ENCODE measurements around the gene HIRA. TPM values are rescaled to one million over a fixed set of nuclear protein-coding genes. Genes with fewer than 3 reads are reported as not detected.
A peak's percentile ranks its signal among the peaks of the same experiment; 100 is the strongest.

Gene HIRA
- total and polyA plus RNA-seq, 9 of the 15 experiments (the other 6 are each of a cell fraction or from before 2014, with no cell fraction given) = 0.96 to 132 (median 58.4) TPM

- TF ChIP-seq CHD1 (IDR thresholded peaks at IDR 0.05; ENCODE audit: low read length) = peak; percentile 64
- TF ChIP-seq ZBTB1 (CRISPR knock-in tag; IDR thresholded peaks at IDR 0.05; ENCODE audit: borderline replicate concordance, low read depth) = no peak
- TF ChIP-seq, protein P1, sequence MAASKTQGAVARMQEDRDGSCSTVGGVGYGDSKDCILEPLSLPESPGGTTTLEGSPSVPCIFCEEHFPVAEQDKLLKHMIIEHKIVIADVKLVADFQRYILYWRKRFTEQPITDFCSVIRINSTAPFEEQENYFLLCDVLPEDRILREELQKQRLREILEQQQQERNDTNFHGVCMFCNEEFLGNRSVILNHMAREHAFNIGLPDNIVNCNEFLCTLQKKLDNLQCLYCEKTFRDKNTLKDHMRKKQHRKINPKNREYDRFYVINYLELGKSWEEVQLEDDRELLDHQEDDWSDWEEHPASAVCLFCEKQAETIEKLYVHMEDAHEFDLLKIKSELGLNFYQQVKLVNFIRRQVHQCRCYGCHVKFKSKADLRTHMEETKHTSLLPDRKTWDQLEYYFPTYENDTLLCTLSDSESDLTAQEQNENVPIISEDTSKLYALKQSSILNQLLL (CRISPR knock-in tag; IDR thresholded peaks at IDR 0.05; ENCODE audit: borderline replicate concordance) = peak; percentile 45; the same call in 1 of the 2 replicates
- TF ChIP-seq RBBP5 (IDR thresholded peaks at IDR 0.05; ENCODE audit: borderline replicate concordance, insufficient read depth, low read length, poor library complexity, severe bottlenecking) = peak; percentile 12
- TF ChIP-seq NCOR1 (IDR thresholded peaks at IDR 0.05) = no peak
- TF ChIP-seq BCL6 (CRISPR knock-in tag; IDR thresholded peaks at IDR 0.05) = no peak
- no peak for TF ChIP-seq CCNT2 (IDR thresholded peaks at IDR 0.05; ENCODE audit: borderline replicate concordance, extremely low read depth, insufficient read length, low read depth, low read length)
- TF ChIP-seq, protein P2, sequence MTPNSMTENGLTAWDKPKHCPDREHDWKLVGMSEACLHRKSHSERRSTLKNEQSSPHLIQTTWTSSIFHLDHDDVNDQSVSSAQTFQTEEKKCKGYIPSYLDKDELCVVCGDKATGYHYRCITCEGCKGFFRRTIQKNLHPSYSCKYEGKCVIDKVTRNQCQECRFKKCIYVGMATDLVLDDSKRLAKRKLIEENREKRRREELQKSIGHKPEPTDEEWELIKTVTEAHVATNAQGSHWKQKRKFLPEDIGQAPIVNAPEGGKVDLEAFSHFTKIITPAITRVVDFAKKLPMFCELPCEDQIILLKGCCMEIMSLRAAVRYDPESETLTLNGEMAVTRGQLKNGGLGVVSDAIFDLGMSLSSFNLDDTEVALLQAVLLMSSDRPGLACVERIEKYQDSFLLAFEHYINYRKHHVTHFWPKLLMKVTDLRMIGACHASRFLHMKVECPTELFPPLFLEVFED (CRISPR knock-in tag; conservative IDR thresholded peaks at IDR 0.05) = no peak
- 0 out of 2 replicates have a peak, but pooled peaks have one; percentile 58 for TF ChIP-seq ZNF184 (CRISPR knock-in tag; IDR thresholded peaks at IDR 0.05)
- no peak for TF ChIP-seq ZNF224 (CRISPR knock-in tag; IDR thresholded peaks at IDR 0.05)
- 0 out of 2 replicates have a peak, but pooled peaks have one; percentile 30 for TF ChIP-seq POLR2AphosphoS5 (IDR thresholded peaks at IDR 0.05; ENCODE audit: control insufficient read depth, insufficient read depth, low read depth, low read length)
- TF ChIP-seq WHSC1 (IDR thresholded peaks at IDR 0.05; ENCODE audit: low read length) = peak; percentile 87
- no peak for TF ChIP-seq KDM1A (IDR thresholded peaks at IDR 0.05)
- TF ChIP-seq, protein P3, sequence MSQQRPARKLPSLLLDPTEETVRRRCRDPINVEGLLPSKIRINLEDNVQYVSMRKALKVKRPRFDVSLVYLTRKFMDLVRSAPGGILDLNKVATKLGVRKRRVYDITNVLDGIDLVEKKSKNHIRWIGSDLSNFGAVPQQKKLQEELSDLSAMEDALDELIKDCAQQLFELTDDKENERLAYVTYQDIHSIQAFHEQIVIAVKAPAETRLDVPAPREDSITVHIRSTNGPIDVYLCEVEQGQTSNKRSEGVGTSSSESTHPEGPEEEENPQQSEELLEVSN (IDR thresholded peaks at IDR 0.05; ENCODE audit: borderline replicate concordance in 1 of 2, extremely low read depth in 1 of 2, insufficient read depth in 1 of 2, insufficient read length in 1 of 2, low read depth in 1 of 2, low read length in 1 of 2, poor library complexity in 1 of 2, severe bottlenecking in 1 of 2) = no peak
- no peak for TF ChIP-seq LCOR (CRISPR knock-in tag; IDR thresholded peaks at IDR 0.05)
- no peak for TF ChIP-seq ZBTB9 (CRISPR knock-in tag; IDR thresholded peaks at IDR 0.05)
- TF ChIP-seq RFX7 (CRISPR knock-in tag; IDR thresholded peaks at IDR 0.05) = no peak
- TF ChIP-seq ZZZ3 (IDR thresholded peaks at IDR 0.05) = no peak
- no peak for TF ChIP-seq TGIF2 (CRISPR knock-in tag; IDR thresholded peaks at IDR 0.05)
- no peak for TF ChIP-seq ZNF23 (CRISPR knock-in tag; IDR thresholded peaks at IDR 0.05)
- peak; percentile 78 for TF ChIP-seq SETDB1 (IDR thresholded peaks at IDR 0.05; ENCODE audit: low read length)
- TF ChIP-seq PPARD (CRISPR knock-in tag; IDR thresholded peaks at IDR 0.05) = no peak
Measured at GRCh38 chr22:19443544-19444211, 12.1 kb upstream of the HIRA start (continued).
